ENCODE measurements around the gene OR10V1.
"Not testable (repeated sequence)": the region's sequence is repeated elsewhere in the genome, so short reads cannot be mapped to it uniquely, and the experiment has no call there.

The OR10V1 gene

GRCh38 chr11:59708537-59708936 lies 5.1 kb downstream of the OR10V1 start:
- DNase-seq, result no peak

GRCh38 chr11:59707371-59707770 lies 6.3 kb downstream of the OR10V1 start:
- no peak for DNase-seq

DNA sequence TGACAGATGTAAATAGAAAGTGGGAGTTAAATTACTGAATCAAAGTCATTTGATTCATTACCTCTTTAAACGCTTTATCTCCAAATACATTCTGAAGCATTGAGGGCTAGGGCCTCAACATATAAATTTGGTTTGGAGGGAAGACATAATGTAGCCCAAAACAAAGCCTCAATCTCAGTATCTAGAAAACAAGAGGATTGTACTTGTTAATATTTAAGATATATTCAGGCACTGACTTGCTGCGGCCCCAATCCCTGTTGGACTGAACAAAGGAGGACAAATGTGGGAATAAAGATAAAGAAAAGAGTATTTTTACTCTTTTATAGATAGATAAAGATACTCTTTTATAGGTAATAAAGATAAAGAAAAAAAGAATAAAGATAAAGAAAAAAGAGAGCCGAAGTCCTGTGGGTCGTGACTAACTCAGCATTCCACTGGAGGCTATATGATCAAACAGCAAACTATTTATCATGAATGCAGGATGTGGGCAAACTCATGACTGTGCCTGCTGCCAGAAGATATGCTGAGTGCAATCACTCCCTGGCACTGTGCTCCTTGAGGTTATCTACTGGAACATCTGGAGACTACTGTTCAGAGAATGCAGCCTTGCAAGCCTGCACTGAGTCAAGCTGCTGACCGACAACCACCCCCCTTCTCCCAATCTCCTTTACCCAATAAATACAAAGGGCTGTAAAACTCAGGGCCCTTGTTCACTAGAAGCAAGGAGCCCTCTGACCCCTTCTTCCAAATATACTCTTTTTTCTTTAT lies 6.9 kb downstream of the OR10V1 start:
- DNase-seq, result no peak

- DNase-seq, result no peak
Measured at GRCh38 chr11:59705294-59705693, 8.4 kb downstream of the OR10V1 start.

GRCh38 chr11:59703515-59703914 lies 10.1 kb downstream of the OR10V1 start:
- not testable (repeated sequence) for DNase-seq

DNA sequence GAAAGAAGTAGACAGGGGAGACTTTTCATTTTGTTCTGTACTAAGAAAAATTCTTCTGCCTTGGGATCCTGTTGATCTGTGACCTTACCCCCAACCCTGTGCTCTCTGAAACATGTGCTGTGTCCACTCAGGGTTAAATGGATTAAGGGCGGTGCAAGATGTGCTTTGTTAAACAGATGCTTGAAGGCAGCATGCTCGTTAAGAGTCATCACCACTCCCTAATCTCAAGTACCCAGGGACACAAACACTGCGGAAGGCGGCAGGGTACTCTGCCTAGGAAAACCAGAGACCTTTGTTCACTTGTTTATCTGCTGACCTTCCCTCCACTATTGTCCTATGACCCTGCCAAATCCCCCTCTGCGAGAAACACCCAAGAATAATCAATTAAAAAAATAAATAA lies 13.5 kb downstream of the OR10V1 start:
- not testable (repeated sequence) for DNase-seq

- DNase-seq, result no peak
Measured at GRCh38 chr11:59698506-59698905, 15.1 kb downstream of the OR10V1 start.

DNA sequence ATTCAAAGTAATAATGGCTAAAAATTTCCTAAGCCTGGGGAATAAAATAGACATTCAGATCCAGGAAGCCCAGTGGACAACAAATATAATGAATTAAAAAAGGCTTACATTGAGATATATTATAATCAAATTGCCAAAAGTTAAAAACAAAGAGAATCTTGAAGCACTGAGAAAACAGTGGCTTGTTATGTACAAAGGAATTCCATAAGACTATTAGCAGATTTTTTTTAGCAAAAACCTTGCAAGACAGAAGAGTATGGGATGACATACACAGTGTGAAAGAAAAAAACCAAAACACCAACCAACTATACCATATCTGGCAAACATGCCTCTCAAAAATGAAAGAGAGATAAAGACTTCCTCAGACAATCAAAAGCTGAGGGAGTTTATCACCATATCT lies 20.7 kb downstream of the OR10V1 start:
- DNase-seq, result no peak

DNA sequence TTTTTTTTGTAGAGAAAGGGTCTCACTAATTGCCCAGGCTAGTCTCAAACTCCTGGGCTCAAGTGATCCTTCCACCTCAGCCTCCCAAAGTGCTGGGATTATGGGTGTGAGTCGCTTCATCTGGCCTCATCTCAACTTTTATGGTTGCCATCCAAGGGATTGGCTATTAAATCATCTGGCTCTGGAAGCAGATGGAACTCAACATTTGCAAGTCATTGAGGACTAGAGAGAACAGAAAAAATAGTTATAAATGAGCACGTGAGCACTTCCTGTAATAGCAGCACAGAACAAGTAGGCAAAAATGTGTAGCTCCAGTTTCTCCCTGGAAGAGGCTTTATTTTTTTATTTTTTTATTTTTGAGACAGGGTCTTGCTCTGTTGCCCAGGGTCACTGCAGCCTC lies 22.5 kb downstream of the OR10V1 start:
- DNase-seq, result no peak

- DNase-seq, result no peak
Measured at GRCh38 chr11:59689015-59689414, 24.6 kb downstream of the OR10V1 start.

DNA sequence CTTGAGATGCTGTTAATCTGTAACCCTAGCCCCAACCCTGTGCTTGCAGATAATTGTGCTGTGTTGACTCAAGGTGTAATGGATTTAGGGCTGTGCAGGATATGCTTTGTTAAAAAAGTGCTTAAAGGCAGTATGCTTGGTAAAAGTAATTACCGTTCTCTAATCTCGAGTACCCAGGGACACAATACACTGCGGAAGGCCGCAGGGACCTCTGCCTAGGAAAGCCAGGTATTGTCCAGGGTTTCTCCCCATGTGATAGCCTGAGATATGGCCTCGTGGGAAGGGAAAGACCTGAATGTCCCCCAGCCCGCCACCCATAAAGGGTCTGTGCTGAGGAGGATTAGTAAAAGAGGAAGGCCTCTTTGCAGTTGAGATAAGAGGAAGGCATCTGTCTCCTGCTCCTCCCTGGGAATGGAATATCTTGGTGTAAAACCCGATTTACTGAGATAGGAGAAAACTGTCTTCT lies 32.4 kb downstream of the OR10V1 start:
- DNase-seq, result not testable (repeated sequence)

DNA sequence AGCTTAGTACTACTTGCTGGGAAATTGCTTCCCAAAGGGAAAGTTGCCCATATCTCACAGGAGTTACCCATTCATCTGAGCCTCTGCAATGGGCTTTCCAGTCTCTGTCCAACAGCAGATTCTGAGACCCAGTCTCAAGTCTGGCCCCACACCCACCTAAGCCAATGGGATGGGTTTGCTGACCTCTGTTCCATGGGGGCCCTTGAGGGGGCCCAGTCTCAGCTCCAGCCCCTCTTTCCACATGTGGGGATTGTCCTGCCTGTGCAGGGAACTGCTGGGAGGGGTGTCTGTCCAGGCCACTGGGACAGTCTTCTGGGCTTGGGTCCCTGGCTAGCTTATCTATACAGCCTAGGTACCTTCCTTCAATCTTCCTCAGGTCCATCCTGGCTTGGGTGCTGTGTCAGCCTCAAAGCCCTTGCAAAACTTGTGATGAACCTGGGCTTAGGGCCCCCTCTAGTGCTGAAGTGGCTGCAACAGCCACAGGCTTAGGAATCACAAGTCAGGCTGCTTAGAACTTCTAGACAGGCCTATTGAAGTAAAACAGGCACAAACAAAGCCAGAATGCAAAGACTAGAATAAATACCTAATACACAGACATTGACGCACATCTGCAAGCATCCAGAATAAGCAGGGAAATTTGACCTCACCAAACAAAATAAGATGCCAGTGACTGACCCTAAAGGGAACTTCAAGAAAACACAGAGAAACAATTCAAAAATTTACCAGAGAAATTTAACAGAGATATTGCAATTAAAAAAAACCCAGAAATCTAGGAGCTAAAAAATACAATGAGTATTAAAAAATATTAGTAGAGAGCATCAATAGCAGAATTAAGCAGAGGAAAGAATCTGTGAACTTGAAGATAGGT lies 33.1 kb downstream of the OR10V1 start:
- DNase-seq, result peak; percentile 52

DNA sequence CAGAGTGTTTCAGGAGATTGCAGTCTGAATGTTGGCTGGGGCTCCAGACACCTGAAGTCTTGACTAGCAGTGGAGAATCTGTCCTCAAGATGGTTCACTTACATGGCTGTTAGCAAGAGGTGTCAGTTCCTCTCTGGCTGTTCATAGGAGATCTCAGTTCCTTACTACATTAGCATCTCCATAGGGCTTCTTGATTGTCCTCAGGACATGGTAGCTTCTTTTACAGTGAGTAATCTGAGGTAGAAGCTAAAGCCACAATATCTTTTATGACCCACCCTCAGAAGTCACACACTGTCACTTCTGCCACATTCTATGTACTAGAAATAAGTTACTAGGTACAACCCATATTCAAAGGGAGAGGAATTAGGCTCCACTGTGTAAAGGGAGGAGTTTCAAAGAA lies 34.3 kb downstream of the OR10V1 start:
- DNase-seq, result no peak

GRCh38 chr11:59678813-59679165 lies 34.9 kb downstream of the OR10V1 start:
- no peak for DNase-seq

GRCh38 chr11:59678118-59678812 lies 35.4 kb downstream of the OR10V1 start:
- no peak for DNase-seq

DNA sequence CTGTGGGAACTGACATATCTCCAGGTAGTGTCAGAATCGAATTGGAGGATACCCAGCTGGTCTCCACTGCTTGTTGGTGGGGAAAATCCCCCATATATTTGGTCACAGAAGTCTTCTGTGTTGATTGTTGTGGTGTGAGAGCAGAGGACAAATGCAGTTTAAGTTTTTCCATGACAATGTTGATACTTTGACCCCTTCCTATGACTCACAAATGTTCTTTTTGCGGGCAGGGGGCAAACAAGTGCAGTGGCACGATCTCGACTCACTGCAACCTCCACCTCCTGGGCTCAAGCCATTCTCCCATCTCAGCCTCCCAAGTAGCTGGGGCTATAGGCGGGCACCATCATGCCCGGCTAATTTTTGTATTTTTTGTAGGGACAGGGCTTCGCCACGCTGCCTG lies 37.4 kb downstream of the OR10V1 start:
- no peak for DNase-seq

DNA sequence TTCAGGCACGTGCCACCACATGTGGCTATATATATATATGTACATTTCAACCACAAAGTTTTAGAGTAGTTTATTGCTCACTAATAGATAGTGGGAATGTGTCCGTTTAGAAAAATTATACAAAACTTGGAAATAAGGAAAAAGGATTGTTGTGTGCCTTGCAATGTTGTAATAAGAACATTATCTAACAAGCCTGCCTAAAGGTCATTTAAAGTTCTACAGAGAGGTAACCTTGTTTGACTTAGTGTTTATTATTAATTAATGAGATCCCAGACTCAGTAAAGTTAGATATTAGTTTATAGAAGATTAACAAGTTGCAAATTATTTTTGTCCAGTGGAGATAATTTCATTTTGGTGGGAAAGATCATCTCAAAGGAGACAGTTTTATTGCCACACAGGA lies 39.4 kb downstream of the OR10V1 start:
- DNase-seq, result no peak

DNA sequence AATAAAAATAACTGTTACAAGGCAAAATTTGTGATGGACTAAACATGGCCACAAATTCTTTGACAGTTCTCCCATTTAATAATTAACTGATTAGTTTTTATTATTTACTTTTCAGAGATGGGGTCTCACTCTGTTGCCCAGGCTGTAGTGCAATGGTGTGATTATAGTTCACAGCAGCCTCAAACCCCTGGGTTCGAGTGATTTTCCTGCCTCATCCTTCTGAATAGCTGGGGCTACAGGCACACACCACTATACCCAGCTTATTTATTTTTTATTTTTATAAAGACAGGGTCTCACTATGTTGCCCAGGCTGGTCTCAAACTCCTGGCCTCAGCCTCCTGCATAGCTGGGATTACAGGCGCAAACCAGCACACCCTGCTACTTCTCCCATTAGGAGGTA lies 40.4 kb downstream of the OR10V1 start:
- DNase-seq, result no peak

DNA sequence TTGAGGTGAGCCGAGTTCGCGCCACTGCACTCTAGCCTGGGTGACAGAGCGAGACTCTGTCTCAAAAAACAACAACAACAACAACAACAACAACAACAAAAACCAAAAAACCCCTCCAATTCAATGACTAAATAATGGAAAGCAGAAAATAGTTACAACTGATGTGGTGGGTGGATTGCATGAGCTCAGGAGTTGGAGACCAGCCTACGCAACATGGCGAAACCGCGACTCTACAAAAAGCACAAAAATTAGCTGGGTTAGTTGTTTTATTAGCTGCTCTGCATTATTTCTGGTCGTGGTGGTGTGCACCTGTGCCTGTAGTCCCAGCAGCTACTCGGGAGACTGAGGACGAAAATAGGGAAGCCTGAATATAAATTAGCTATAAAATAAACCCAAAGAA lies 42.2 kb downstream of the OR10V1 start:
- DNase-seq, result no peak

DNA sequence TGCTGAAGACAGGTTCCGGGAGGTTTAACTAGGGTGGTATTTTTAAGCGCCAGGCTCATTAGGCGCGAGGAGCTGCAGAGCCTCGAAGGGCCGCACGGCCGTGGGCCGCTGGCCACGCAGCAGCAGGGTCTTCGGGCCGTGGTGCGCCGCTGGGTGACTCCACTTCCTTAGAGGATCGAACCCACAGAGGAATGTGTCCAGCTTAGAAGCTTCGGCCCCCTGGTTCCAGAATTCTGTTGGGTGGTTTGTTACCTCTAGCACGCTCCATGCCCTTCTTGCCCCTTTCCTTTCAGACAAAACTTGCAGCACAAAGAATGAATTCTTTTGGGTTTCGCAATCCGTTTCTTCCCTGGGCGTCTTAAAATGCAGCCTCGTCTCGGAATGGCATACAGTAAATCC lies 44.0 kb downstream of the OR10V1 start:
- no peak for DNase-seq

- peak; percentile 98 for DNase-seq
Measured at GRCh38 chr11:59668950-59669610, 44.6 kb downstream of the OR10V1 start, which contains the start of gene PATL1. TSS of gene PATL1 (minus strand) at chr11:59669037. CDS start at chr11:59668895, 142 bp downstream.

DNA sequence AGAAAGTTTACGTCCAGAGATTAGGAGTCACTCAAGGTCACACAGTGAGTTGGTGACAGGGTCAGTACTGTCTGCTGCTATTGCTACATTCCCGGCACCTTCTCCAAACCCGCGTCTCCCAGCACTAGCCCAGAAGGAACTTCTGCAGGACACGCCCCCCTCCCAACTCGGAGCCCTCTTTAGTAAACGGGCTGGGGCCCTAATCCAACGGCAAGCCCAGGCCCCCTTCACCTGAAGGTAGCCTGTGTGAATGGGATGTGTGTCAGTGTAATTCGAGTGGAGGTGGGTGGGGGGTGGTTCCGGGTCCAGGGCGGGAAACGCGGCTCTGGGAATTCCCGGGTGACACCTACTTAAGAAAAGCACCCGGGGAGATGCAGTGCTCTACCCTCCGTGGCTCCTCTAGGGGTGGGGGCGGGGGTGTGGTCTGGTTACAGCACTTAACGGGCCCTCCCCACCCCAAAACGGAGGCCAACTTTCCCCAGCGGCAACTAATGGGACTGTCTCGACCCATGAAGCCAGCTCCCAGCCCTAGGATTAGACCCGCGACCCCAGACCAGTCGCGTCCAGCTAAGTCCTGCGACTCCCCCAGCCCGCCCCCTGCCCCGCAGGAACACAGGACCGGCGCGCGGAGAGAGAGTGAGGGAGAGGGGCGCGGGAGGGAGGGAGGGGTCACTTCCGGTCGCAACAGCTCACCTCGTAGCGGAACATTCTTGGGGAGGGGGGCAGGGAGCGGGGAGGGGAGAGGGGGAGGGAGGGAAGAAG lies 45.3 kb downstream of the OR10V1 start:
- DNase-seq, result no peak
